ENCODE data around the gene SOX8.

Gene SOX8

DNA sequence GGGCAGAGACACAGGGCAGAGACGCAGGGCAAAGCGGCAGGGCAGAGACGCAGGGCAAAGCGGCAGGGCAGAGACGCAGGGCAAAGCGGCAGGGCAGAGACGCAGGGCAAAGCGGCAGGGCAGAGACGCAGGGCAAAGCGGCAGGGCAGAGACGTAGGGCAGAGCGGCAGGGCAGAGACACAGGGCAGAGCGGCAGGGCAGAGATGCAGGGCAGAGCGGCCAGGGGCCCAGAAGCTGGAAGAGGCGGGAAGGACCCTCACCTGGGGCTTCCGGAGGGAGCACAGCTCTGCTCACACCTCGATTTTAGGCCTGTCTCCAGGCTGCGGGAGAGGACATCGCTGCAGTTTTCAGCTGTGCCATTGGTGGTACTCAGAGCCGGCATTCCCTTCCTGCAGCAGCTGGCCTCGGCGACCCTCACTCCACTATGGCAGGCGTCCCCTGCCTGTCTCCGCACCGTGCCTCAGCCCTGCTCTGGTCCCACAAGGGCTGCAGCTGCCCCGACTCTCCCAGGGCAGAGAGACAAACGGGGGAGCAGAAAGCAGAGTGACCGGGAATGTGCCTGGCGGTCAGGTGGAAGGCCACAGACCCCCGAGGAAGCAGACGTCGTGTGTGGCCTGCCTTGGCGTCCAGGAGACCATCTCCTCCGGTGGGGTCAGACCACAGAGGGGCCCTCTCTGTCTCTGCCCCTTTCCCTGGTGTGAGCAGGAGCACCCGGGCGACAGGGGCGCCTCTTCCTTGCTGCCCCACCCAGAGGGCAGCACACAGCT lies 29.9 kb downstream of the SOX8 start:
- intact Hi-C loops (cut with DNase I), result no loop called here

DNA sequence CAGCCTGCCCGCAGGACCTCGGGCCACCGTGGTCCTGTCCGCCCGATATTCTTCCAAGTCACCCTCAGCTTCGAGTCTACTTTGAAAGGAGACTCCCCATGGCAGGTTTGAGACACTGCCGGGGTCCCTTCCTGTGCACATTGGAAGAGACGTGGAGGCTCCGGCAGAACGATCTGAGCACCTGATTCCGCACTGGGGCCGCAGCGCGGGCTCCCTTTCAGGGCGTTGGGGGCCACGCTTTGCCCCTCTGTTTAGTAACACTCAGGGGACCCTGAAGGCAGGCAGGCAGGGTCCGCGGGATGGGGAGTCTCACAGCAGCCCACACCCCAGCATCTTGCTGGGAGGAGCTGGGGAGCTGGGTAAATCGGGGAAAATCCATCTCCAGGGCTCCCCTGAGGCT lies 30.6 kb downstream of the SOX8 start:
- intact Hi-C loops (cut with DNase I), result no loop called here
- DNase-seq, result no peak

More for the DNA sequence above, 29.9 kb downstream of the SOX8 start:
- DNase-seq, result no peak

DNA sequence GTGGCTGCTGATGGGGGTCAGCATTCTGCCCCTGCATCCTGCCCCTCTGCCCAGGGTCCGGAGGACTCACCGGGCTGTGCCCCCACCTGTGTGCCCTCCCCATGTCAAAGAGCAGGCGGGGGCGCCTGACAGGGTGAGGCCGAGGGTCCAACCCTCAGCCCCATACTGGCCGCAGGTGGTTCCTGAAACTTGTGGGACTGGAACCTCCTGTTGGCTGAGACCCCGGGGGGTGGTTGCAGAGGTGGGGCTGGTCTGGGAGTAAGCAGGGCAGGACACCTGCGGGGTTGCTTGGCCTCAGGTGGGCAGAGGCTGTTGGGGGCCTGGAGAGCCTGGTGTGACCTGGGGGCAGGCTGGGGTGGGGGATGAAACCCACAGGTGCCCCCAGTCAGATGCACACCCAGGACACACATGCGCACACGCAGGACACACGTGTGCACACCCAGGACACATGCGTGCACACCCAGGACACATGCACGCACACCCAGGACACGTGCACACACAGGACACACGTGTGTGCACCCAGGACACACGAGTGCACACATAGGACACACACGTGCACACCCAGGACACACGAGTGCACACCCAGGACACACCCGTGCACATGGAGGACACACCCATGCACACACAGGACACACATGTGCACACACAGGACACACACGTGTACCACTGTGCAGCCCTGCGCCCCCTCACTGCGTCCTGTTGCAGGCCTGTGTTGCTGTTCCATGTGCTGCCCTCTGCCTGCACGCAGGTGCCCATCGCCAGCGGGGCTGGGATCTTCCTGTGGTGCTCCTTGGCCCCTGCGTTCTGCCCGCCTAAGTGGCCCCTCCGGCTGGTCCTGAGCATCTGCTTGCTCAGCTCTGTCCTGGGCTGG lies 31.4 kb downstream of the SOX8 start:
- DNase-seq, result no peak
- intact Hi-C loops (cut with DNase I), result no loop called here

DNA sequence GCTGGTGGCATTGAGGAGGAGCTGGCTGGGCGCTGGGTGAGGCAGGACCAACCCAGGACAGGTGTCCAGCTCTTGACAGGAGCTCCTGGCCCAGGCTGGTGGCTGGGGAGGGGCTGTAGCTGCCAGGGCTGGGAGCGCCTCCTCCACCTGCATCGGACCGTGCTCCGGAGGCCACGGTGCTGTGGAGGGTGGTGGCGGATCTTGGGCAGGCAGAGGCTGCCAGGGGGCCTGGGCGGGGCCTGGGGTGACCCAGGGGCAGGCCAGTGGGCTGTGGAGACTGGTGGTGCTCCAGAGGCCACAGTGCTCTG lies 32.0 kb downstream of the SOX8 start:
- intact Hi-C loops (cut with DNase I), result no loop called here
- DNase-seq, result no peak

DNA sequence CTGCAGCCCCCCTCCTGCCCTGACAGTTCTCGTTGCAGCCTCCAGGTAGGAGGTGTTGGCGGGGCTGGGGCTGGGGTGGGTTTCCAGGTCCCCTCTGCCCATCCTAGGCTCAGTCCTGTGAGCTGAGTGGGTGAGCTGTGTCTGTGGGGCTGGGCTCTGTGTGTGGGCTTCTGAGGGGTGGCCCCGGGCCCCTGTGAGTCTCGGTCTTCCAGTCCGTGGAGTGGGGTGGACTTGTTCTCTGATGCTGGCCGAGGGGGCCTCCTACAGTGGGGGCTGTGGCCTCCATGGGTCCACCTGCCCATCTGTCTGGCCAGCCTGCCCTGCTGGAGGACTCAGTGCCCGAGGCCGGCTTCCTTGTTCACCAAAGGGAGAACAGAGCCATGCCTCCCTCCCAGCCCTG lies 32.7 kb downstream of the SOX8 start:
- no peak for DNase-seq
- intact Hi-C loops (cut with DNase I), result no loop called here

DNA sequence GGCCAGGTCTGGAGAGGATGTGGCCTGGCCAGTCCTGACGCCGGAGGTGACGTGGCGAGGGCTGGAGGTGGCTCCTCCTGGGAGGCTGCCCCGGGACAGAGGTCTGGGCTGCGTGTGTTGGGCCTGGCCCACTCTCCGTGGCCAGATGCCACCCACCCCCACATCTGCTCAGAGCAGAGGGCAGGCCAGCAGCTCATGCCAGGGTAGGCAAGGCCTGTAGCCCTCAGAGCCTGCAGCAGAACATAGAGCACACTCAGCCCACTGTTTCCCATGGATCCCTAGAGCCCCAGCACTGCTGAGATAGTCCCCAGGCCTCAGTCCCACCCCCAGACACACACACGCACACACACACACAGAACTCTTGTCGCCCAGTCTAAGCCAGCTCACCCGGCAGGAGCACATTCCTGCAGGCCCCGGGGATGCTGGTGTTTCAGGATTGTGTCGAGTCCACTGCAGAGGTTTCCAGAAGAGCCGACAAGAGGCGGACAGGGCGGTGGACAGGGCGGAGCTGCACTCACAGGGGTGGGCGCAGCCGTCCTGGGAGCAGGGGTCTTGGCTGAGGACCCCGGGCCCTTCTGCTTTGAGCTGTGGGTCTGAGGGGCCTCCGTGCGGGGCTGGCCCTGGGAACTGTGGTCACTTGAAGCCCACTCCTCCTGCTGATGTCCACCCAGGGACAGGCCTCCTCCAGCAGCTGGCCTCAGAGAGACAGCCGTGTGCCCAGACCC lies 33.4 kb downstream of the SOX8 start:
- peak in 6 of 42 donors; percentile 14 to 54 (median 34) for DNase-seq
- intact Hi-C loops (cut with DNase I), result no loop called here

DNA sequence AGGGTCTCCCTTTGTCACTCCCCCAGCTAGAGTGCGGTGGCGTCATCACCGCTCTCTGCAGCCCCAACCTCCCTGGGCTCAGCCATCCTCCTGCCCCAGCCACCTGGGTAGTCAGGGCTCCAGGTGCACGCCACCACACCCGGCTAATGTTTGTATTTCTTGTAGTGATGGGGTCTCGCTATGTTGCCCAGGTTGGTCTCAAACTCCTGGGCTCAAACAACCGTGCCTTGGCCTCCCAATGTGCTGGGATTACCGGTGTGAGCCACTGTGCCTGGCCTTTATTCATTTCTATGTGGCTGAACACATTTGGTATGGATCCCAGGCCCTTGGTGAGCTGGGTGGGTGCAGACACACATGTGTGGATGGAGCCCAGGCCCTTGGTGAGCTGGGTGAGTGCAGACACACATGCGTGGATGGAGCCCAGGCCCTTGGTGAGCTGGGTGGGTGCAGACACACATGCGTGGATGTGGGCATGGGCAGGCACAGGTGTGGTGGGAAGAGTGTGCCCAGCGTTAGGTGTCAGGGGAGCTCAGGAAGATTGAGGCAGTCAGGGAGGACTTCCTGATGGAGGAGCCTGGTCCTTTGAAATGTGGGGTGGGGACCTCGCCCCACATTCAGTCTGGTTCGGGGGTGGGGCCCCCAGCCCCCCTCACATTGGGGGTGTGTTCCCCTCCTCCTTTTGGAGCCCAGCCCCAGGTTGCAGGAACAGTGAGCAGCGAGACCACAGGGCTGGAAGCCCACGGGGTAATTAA lies 37.1 kb downstream of the SOX8 start:
- no peak for DNase-seq
- intact Hi-C loops (cut with DNase I), result no loop called here

DNA sequence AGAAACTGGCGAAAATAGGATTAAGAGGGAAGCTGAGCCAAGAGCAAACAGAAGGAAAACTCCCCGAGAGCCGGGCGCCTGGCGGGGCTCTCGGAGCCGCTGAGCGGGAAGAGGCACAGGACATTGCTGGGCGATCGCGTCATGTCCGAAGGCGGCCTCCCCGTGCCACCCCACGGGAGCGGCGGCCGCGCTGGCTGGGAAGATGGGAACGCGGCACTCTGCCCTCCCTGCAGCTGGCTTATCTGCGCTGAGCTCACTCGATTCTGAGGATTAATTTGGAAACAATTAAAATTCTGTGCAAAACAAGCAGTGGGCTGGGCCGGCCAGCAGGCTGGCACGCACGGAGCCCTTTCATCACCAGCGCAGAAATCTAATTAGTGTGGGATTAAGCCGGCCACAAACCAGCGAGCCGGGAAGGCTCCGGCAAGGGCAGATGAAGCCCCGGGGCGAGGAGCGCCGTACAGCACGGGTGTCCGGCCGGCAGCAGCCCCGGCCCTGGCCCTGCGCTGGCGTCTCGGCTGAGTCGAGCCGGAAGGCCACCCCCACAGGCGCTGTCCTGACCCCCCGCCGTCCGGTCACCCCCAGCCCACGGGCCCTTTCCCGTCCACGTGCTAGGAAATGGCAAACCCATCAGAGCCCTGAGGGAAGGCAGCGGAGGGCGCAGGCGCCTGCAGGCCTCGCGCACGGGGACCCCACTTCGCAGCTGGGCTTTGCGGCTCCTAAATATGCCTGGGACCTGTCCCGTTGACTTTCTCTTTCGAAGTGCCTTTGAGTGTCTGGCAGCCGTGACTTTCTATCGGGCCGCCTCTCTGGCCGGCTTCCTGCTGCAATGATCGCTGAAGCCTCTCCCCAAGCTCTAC lies 37.9 kb downstream of the SOX8 start:
- intact Hi-C loops (cut with DNase I), result no loop called here
- peak; percentile 60 to 91 (median 81) for DNase-seq

DNA sequence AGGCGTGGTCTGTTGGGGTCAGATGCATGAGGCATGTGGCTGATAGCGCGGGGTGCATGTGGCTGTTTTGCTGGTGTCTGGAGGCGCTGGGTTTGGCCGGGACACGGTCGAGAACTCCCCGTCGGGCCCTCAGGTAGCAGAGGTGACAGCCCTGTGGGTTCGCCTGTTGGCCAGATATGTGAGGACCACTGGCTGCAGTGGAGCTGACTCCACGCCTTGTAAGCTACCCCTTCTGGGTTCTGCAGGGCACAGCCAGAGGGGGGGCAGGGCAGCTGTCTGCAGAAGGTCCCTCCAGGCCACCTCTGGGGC lies 38.5 kb downstream of the SOX8 start:
- peak in 1 of 42 donors; percentile 14 for DNase-seq
- intact Hi-C loops (cut with DNase I), result no loop called here

DNA sequence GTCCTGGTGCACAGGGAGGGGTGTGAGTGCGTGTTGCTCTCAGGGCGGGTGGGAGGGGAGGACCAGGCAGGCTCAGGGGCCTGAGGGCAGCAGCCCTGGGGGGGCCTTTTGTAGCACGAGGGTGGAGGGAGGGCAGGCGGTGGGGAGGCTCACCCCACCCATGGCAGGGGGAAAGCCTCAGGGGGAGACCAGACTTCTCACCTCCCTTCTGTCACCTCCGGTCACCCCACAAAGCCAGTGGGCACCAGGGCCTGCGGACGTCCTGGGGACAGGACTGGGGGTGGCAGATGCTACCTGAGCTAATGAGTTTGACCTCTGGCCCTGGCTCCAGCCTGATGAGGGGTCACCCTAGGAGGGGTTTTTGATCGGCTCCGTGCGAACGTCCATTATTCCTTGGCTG lies 39.0 kb downstream of the SOX8 start:
- no peak for DNase-seq
- intact Hi-C loops (cut with DNase I), result no loop called here

DNA sequence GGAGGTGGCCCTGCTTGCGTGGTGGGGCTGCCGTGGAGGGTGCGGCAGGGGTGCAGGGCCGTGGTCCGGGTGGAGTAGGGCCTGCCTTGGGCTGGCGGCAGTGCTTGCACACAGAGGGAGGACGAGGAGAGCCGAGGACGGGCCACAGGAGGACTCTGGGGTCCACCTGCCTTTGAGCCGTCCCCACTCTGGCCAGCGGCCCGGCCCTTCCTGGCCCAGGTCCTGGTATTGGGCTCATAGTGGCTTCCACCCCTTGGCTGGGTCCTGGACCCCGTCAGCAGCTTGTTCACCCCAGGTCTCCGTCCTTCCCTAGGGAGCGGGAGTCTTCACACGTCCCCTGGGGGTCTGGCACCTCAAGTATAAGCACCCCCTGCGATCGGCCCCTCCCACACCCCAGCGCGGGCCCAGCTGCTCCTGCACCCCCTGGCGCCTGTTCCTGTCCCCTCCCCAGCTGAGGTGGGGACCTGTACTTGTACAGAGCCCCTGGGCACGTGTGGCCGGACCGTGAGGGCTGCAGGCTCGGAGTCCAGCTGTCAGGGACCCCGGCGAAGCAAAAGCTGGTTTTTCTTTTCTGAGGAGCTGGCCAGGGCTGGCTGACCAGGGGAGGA lies 40.1 kb downstream of the SOX8 start:
- intact Hi-C loops (cut with DNase I), result no loop called here
- DNase-seq, result no peak

DNA sequence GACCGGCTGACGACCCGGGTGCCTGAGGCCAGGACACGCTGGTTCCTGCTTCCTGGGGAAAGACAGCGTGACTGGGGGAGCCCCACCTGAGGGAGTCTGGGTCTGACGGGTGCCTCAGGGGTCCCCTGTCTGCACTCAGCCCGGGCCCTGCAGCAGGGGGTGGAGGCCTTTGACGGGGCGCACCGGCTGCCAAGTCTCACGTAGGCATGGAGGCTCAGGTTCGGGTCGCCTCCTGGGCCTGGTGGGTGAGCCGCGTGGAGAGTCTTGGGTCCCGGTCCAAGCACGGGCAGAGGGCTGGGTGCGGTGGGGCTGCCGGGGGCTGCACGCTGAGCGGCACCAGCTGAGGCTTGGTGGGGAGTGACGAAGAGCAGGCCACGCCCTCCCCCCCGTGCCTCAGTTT lies 40.9 kb downstream of the SOX8 start:
- intact Hi-C loops (cut with DNase I), result no loop called here
- no peak for DNase-seq

DNA sequence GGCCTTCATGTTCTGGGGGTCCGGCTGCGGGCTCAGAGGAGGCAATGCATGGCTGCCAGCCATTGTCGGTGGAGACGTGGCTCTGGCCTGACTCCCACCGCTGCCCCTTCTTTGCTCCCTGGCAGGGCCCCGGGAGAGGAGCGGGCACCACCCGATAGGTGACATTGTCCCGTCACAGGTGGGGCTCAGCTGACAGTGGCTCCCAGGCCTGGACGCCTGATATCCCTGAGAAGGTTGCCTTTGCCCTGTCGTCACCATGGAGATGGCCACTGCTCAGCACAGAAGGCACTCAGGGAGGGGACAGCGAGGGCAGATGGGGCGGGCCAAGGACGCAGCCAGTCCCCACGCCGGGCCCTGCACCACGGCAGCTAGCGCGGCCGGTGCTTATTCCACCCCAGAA lies 42.6 kb downstream of the SOX8 start:
- intact Hi-C loops (cut with DNase I), result no loop called here

DNA sequence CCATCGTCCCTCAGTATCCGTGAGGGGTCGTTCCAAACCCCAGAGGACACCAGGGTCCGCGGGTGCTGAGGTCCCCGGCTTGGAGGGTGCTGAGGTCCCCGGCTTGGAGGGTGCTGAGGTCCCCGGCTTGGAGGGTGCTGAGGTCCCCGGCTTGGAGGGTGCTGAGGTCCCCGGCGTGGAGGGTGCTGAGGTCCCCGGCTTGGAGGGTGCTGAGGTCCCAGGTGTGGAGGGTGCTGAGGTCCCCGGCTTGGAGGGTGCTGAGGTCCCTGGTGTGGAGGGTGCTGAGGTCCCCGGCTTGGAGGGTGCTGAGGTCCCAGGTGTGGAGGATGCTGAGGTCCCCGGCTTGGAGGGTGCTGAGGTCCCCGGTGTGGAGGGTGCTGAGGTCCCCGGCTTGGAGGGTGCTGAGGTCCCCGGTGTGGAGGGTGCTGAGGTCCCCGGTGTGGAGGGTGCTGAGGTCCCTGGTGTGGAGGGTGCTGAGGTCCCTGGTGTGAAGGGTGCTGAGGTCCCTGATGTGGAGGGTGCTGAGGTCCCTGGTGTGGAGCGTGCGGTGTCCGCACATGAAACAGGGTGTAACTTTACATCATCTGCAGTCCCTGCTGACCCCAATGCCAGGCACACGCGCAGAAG lies 43.7 kb downstream of the SOX8 start:
- intact Hi-C loops (cut with DNase I), result loop anchor here (5.0 kb wide), 1 partner anchor 38 kb away; no protein-coding TSS in a partner anchor
- DNase-seq, result peak in 3 of 42 donors; percentile 54 to 63 (median 61)

More for the DNA sequence above, 42.6 kb downstream of the SOX8 start:
- DNase-seq, result no peak

DNA sequence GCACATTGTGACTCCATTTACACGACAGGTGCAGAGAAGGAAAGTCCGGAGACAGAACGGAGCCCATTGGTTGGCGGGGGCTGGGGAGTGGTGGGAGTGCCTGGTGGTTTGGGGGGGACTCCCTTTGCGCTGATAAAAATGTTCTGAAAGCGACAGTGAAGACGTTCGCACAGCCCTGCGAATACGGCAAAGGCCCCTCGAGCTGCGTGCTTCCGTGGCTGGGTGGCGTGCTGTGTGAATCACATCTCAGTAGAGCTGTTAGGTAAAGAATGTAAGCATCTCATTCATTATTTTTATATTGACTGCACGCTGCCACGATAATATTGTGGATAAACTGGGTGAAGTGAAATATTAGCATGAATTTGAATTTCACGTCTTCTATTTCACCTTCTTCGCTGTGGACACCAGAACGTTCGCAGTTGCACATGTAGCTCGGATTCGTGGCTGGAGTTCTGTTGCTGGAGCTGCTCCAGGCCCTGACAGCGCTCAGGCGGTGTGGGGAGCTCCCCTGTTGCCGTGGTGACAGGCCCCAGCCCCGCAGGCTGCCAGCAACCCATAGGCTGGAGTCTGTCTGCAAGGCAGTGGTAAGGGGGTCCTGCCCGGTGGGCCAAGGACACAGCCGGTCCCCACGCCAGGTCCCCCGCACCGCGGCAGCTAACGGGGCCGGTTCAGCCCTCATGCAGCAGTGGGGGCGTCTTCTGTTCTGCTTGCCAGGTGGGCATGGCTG lies 44.6 kb downstream of the SOX8 start:
- DNase-seq, result peak; percentile 64 to 94 (median 82)
- intact Hi-C loops (cut with DNase I), result loop anchor here (5.0 kb wide), 1 partner anchor 39 kb away; no protein-coding TSS in a partner anchor

DNA sequence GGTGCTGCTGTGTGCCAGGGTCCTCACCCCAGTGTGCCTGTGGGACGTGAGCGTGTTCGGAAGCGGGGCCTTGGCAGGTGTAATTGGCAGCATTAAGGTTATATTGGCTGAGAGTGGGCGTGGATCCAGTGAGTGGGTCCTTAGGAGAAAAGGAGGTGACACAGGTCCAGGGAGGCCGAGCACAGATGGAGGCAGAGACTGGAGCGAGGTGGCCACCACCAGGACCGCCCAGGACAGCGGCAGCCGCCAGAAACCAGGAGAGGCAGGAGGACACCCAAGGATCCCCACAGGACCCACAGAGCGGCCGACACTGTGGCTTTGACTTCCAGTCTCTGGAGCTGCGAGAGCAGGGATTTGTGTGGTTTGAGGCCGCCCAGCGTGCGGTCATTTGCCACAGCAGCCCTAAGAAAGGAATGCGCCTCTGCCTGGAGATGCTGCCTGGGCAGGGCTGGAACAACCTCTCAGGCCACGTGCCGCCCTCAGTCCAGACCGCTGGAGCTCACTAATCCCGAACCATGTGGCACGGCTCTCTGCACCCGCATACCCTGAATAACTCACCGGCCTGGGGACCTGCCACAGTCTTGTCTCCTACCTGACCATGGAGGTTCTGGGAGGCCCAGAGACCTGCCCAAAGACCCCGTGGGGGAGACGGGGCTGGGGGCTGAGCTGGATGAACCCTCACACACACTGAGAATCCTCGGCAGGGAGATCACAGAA lies 45.4 kb downstream of the SOX8 start:
- intact Hi-C loops (cut with DNase I), result loop anchor here (5.0 kb wide), 1 partner anchor 40 kb away; no protein-coding TSS in a partner anchor

More for the DNA sequence above, 45.4 kb downstream of the SOX8 start:
- DNase-seq, result peak in 39 of 42 donors; percentile 32 to 82 (median 54)

All from head of caudate nucleus (tissue), 42 donors.